ENCODE results near the gene THAP4. TPM values are rescaled to one million over a fixed set of nuclear protein-coding genes. Genes with fewer than 3 reads are reported as not detected.
A peak's percentile ranks its signal among the peaks of the same experiment; 100 is the strongest.

THAP4 gene
- total and polyA plus RNA-seq, 8 donors: 22.4 to 42.9 (median 27.1) TPM

- 81 to 82% methylated on average over 10 of the region's 10 CpGs for WGBS, 2 donors
Observed at GRCh38 chr2:241565411-241565810, 71.5 kb downstream of the THAP4 start.

GRCh38 chr2:241564596-241565410, 72.2 kb downstream of the THAP4 start:
- intact Hi-C loops (cut with DNase I): no loop called here
- no peak overlapping the region for H3K4me3 ChIP-seq
- H3K27me3 ChIP-seq: no peaks in the 10 kb centered on the region
- H3K36me3 ChIP-seq: no peaks in the 10 kb centered on the region
- FAIRE-seq: no peak
- TF ChIP-seq CTCF (IDR thresholded peaks at IDR 0.05): no peak
- peak in 1 of 6 donors; percentile 54 for DNase-seq
- no peak overlapping the region for H3K27ac ChIP-seq
- peaks cover 0 to 8% (median 6%) of the 10 kb centered on the region in 3 donors for H3K4me1 ChIP-seq
- H3K9me3 ChIP-seq: no peaks in the 10 kb centered on the region
- 91 to 93% methylated on average over 26 to 36 of the region's 36 CpGs for WGBS, 2 donors
- ATAC-seq: no peak

More at GRCh38 chr2:241565411-241565810, 71.5 kb downstream of the THAP4 start:
- no peak overlapping the region for H3K4me3 ChIP-seq
- H3K36me3 ChIP-seq: no peaks in the 10 kb centered on the region
- ATAC-seq (no peak), FAIRE-seq (no peak), DNase-seq (peak in 1 of 6 donors; percentile 43)
- H3K27ac ChIP-seq: no peak overlapping the region
- intact Hi-C loops (cut with DNase I): no loop called here
- H3K4me1 ChIP-seq: peaks cover 0 to 3% (median under 1%) of the 10 kb centered on the region in 3 donors
- no peaks in the 10 kb centered on the region for H3K9me3 ChIP-seq
- H3K27me3 ChIP-seq: no peaks in the 10 kb centered on the region
- no peak for TF ChIP-seq CTCF (IDR thresholded peaks at IDR 0.05)

GRCh38 chr2:241563981-241564595, 72.9 kb downstream of the THAP4 start:
- TF ChIP-seq CTCF (IDR thresholded peaks at IDR 0.05): no peak
- H3K4me1 ChIP-seq: peaks cover 0 to 8% (median 6%) of the 10 kb centered on the region in 3 donors
- WGBS, 2 donors: 90 to 92% methylated on average over 15 to 23 of the region's 23 CpGs
- DNase-seq (peak in 1 of 6 donors; percentile 41), ATAC-seq (no peak), FAIRE-seq (no peak)
- no peak overlapping the region for H3K4me3 ChIP-seq
- no peaks in the 10 kb centered on the region for H3K36me3 ChIP-seq
- no peaks in the 10 kb centered on the region for H3K27me3 ChIP-seq
- intact Hi-C loops (cut with DNase I): no loop called here
- no peaks in the 10 kb centered on the region for H3K9me3 ChIP-seq
- H3K27ac ChIP-seq: no peak overlapping the region

- no peak for TF ChIP-seq CTCF (IDR thresholded peaks at IDR 0.05)
- H3K4me1 ChIP-seq: peaks cover 0 to 8% (median 6%) of the 10 kb centered on the region in 3 donors
- intact Hi-C loops (cut with DNase I): no loop called here
- DNase-seq: peak in 1 of 6 donors; percentile 41
- no peaks in the 10 kb centered on the region for H3K9me3 ChIP-seq
- no peaks in the 10 kb centered on the region for H3K27me3 ChIP-seq
- ATAC-seq: no peak
- no peak for FAIRE-seq
- H3K4me3 ChIP-seq: no peak overlapping the region
- H3K36me3 ChIP-seq: no peaks in the 10 kb centered on the region
- 78 to 83% methylated on average over 10 of the region's 10 CpGs for WGBS, 2 donors
- no peak overlapping the region for H3K27ac ChIP-seq
Observed at GRCh38 chr2:241563571-241563980, 73.4 kb downstream of the THAP4 start.
